Measurements from ENCODE around the gene DNAL4.
"Not testable (repeated sequence)": the region's sequence is repeated elsewhere in the genome, so short reads cannot be mapped to it uniquely, and the experiment has no call there.

DNA sequence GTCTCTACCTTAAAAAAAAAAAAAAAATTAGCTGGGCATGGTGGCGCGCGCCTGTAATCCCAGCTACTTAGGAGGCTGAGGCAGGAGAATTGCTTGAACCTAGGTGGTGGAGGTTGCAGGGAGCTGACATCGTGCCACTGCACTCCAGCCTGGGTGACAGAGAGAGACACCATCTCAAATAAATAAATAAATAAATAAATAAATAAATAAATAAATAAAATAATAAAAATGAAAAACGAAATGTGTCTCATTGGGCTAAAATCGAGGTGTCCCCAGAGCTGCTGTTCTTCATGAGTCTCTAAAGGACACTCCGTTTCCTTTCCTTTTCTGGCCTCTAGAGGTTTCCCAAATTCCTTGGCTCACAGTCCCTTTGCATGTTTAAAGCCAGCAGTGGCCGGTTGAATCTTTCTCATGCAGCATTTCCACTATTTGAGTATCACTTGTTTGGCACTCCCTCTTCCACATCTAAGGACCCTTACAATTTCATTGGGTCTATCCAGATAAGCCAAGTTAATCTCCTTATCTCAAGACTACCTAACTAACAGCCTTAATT lies 11.2 kb upstream of the DNAL4 start:
- TF ChIP-seq, protein P1, sequence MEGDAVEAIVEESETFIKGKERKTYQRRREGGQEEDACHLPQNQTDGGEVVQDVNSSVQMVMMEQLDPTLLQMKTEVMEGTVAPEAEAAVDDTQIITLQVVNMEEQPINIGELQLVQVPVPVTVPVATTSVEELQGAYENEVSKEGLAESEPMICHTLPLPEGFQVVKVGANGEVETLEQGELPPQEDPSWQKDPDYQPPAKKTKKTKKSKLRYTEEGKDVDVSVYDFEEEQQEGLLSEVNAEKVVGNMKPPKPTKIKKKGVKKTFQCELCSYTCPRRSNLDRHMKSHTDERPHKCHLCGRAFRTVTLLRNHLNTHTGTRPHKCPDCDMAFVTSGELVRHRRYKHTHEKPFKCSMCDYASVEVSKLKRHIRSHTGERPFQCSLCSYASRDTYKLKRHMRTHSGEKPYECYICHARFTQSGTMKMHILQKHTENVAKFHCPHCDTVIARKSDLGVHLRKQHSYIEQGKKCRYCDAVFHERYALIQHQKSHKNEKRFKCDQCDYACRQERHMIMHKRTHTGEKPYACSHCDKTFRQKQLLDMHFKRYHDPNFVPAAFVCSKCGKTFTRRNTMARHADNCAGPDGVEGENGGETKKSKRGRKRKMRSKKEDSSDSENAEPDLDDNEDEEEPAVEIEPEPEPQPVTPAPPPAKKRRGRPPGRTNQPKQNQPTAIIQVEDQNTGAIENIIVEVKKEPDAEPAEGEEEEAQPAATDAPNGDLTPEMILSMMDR (IDR thresholded peaks at IDR 0.05) = not testable (repeated sequence)
- TF ChIP-seq POLR2A (IDR thresholded peaks at IDR 0.05) = not testable (repeated sequence)
